Ecto neural progenitor cell (in vitro differentiated cells): ENCODE data around the gene ADGRE2.
"Not testable (repeated sequence)": the region's sequence is repeated elsewhere in the genome, so short reads cannot be mapped to it uniquely, and the experiment has no call there.

Experiments
- DNase-seq: peaks from one replicate; pipeline ENCODE4 v3.0.0-alpha.2; 2018; ENCODE audit warnings: low spot score

ADGRE2 gene

GRCh38 chr19:14778110-14778845 lies at the start of gene ADGRE2:
Gene ADGRE2 (minus strand): TSS chr19:14778560. CDS start chr19:14776756, 1,804 bp downstream.
- not testable (repeated sequence) for DNase-seq

- no peak for DNase-seq
Measured at GRCh38 chr19:14826006-14826405, 47.6 kb upstream of the ADGRE2 start.

DNA sequence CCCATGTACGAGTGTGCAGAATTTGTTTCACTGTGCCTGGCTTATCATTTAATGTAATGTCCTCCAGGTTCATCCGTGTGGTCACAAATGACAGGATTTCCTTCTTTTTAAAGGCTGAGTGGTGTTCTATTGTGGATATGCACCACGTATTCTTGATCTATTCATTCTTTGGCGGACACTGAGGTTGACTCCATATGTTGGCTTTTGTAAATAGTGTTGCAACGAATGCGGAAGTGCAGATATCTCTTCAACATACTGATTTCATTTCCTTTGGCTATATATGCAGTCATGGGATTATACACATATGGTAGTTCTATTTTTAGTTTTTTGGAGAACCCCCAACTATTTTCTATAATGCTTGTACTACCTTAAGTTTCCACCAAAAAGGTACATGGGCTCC lies 43.6 kb upstream of the ADGRE2 start:
- no peak for DNase-seq

DNA sequence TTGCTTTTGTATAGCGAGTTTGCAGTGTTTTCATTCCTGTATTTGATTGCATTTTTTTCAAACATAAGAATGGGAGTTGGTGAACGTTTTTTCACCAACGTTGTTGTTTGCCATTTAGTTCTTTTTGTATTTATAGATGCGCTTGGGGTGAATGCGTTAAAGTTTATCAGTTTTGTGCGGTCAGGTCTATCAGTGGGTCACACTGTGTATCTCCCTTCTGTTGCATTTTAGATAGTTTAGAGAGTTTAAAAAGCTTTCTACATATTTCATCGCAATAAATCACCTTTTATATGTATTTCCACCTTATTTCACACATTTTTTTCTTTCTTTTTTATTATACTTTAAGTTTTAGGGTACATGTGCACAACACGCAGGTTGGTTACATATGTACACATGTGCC lies 40.2 kb upstream of the ADGRE2 start:
- no peak for DNase-seq

- no peak for DNase-seq
Measured at GRCh38 chr19:14817052-14817451, 38.7 kb upstream of the ADGRE2 start.

DNA sequence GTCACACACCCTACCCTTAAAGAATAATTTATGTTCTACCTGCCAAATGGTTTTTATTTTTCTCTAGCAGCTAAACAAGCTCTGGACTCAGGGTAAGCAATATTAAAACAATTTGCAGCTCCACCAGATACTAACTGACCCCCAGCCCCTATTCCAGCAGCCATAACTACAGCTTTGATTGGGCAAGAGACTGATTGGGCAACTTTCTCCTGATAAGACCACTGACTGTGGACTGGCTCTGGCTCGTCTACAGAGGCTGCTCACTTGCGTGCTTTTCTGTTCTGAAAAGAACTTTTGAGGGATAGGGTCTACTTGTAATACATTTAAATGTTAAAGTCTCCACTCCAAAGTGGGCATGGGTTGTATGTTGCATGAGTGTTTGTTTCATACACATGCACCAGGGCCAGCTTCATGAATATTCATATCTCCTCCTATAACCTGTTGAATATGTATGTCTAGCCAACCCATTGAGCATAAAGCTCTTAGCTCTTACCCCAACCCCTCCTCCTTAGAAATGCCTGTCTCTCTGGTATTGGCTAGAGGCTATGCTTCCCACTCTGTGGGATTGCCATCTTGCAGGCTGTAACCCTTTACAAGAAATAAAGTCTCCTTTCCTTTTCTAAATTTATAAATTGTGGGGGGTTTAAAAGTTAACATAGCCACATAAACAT lies 36.8 kb upstream of the ADGRE2 start:
- no peak for DNase-seq

DNA sequence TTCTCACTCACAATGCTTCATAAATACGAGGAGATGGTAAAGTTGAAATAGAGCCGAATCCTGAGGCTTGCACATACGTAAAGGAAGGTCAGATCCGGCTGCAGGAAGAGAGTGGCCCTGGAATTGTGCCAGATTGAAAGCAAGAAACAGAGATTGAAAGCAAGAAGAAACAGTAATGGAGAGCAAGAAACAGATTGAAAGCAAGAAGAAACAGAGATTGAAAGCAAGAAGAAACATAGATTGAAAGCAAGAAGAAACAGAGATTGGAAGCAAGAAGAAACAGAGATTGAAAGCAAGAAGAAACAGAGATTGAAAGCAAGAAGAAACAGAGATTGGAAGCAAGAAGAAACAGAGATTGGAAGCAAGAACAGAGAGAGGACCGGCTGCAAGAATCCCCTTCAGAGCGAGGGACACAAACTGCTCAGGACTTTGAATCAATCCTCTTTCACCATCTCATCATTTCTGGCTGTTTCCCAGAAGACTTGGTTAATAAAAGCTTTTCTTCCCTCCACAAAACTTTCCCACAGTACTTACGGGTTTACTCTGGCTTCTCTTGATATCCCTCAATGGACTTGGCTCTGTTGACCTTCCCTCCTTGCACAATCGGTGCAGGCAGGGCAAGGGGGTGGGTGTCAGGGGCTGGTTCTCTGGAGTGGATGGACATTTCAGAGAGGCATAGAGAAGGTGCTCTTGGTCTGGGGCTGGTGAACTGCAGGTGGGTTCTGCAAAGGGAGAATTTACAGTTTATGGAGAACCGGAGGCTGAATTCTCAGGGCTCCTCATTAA lies 31.1 kb upstream of the ADGRE2 start:
- no peak for DNase-seq

GRCh38 chr19:14804765-14805164 lies 26.4 kb upstream of the ADGRE2 start:
- no peak for DNase-seq

DNA sequence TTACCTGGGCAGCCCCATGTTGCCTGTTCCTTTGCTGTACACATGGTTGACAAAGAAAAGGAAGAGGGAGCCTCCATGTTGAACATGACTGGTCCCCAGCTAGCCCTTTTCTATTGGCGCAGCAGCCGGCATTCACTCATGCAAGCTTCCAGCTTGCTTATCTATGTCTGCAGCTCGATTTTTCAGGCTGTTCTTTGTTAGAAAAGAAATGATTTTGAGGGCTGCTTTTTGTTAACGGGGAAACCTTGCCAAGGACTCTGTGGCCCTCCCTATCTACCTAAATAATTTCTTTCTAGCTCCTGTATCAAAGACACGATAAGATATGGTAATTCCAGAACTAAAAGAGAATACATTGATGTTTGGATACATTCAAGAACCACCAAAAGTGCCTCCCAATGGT lies 20.4 kb upstream of the ADGRE2 start:
- no peak for DNase-seq

GRCh38 chr19:14796021-14796420 lies 17.7 kb upstream of the ADGRE2 start:
- DNase-seq: no peak

- no peak for DNase-seq
Measured at GRCh38 chr19:14795078-14795721, 16.8 kb upstream of the ADGRE2 start.

DNA sequence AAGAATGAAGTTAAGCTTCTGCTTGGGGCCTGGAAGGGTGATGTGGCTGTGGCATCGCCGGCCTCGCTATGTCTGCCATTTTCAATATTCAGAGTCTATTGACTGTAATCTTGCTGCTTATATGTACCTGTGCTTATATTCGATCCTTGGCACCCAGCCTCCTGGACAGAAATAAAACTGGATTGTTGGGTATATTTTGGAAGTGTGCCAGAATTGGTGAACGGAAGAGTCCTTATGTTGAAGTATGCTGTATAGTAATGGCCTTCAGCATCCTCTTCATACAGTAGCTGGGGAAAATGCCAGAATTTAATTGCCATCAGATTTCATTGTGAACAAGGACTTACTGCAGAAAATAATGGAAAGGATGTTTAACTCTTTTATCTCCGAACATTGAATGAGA lies 13.9 kb upstream of the ADGRE2 start:
- not testable (repeated sequence) for DNase-seq

- DNase-seq: peak; percentile 81
Measured at GRCh38 chr19:14786421-14786851, 8.1 kb upstream of the ADGRE2 start.

GRCh38 chr19:14785102-14785793 lies 6.9 kb upstream of the ADGRE2 start:
- DNase-seq: not testable (repeated sequence)

DNA sequence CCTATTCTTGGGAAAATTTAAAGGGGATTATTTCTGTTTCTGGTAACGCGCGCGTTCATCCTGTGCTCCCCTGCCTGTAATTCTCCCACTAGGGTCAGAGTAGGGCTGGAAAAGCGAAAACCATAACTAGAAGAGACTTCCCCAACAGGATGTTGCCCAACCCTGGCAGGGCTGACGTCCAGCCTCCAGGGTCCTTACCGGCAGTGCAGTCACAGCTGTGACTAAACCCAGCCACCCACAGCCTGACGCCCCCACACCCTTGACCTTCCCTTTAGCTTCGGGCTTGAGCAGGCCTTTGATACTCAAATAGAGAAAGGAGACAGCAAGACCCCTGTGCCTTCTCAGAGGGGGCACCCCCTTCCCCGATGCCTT lies 6.4 kb upstream of the ADGRE2 start:
- DNase-seq: not testable (repeated sequence)

- DNase-seq: not testable (repeated sequence)
Measured at GRCh38 chr19:14783410-14783998, 5.1 kb upstream of the ADGRE2 start.

DNA sequence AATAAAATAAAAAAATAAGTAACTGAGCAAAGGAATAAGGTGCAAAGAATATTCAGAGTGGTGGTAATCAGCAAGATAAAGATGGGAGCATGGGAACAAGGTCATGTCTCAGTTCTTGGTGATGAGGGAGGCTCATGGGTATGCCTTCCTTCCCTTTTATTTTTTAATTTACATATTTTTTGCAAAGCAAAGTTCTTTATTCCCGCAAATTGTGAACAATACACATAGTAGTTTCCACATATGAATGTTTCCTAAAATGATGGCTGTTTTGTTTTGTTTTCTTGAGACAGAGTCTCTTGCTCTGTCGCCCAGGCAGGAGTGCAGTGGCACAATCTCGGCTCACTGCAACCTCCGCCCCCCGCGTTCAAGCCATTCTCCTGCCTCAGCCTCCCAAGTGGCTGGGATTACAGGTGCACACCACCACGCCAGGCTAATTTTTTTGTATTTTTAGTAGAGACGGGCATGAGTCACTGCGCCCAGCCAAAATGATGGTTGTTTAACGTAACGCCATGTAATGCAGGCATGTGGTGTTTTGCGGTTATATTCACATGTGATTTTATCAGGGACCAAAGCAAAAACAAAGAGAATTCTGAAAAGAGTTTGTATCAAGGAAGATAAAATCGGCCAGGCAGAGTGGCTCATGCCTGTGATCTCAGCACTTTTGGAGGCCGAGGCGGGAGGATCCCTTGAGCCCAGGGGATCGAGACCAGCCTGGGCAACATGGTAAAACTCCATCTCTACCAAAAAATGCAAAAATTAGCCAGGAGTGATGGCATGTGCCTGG lies 4.5 kb upstream of the ADGRE2 start:
- no peak for DNase-seq

- not testable (repeated sequence) for DNase-seq
Measured at GRCh38 chr19:14781713-14782536, 3.6 kb upstream of the ADGRE2 start.

- DNase-seq: not testable (repeated sequence)
Measured at GRCh38 chr19:14780622-14781225, 2.4 kb upstream of the ADGRE2 start.
